ENCODE results near the gene UGT1A10.

UGT1A10 gene

GRCh38 chr2:233803994-233804393 lies 167.7 kb downstream of the UGT1A10 start:
- DNase-seq (ENCODE audit: low read depth in 2 of 2) = no peak

GRCh38 chr2:233807215-233807865 lies 171.1 kb downstream of the UGT1A10 start:
- no peak for DNase-seq (ENCODE audit: low read depth in 2 of 2)

GRCh38 chr2:233807966-233808935 lies 172.0 kb downstream of the UGT1A10 start:
- no peak for DNase-seq (ENCODE audit: low read depth in 2 of 2)

DNA sequence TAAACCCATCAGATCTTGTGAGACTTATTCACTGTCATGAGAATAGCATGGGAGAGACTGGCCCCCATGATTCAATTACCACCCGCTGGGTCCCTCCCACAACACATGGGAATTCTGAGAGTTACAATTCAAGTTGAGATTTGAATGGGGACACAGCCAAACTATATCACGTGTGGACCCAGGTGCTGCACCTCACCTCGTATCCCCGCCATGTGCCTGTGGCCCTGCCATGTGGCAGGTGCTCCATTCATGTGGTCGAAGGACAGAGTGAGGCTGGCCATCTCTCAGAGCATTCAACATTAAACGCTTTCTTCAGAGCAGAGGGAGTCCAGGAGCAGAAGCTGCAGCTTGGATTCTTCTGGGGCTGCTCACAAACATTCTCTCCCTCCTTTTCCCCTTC lies 174.1 kb downstream of the UGT1A10 start:
- DNase-seq (ENCODE audit: low read depth in 2 of 2) = no peak

DNA sequence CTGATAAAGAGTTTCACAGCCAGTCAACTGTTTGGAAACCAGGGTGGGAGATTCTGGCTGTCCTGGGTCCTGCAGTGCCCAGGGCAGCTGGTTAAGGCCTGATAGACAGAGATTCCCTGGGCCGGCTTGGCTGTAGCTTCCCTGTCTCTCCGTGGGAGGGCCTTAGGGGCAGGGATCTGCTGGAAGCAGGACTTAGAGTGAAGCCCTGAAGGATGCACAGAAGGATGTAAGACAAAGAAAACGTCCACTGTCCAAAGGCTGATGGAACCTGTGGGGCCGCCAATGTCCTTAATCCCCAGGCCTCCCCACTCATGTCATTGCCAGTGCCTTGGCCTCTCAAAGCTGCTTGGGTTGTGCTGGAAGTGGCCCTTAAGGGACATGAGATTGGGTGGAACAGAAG lies 174.8 kb downstream of the UGT1A10 start:
- DNase-seq (ENCODE audit: low read depth in 2 of 2) = no peak

GRCh38 chr2:233811732-233812131 lies 175.5 kb downstream of the UGT1A10 start:
- DNase-seq (ENCODE audit: low read depth in 2 of 2) = no peak

DNA sequence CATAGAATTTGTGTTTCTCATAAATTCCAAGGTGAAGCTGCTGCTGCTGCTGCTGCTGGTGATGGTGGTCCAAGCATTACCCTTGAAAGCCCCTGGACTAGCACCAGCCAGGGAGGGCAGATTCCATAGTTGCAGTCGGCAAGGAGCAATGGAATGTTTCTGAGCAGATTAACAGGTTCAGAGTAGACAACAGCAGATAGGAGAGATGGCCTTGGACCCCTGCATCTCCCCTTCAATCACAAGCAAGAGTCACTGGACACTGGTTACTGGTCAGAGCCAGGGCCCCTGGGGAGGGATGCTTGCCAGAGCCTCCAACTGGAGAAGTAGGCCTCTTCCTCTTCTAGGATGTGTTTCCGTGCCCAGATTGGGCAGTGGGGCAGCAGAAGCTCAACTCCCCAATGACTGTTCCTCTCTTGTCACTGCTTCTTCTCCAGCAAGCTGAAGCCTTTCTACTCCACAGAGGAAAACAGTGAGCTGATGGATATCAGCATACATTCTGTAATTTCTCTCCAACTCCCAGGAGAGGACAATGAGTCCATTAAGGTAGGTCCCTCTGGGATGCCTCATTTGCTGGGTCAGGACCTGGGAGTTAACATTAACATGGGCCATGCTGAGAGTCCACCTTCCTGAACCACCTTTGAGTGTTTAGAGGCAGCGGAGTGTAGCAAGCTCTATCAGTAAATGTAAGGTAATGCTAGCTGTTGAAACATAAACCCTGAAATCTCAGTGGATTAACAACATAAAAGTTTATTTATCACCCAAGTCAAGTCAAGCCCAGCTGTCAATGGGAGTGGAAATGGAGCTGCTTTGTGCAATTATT lies 177.2 kb downstream of the UGT1A10 start:
- no peak for DNase-seq (ENCODE audit: low read depth in 2 of 2)

- DNase-seq (ENCODE audit: low read depth in 2 of 2) = no peak
These were observed 178.0 kb downstream of the UGT1A10 start for GRCh38 chr2:233814056-233814835.

DNA sequence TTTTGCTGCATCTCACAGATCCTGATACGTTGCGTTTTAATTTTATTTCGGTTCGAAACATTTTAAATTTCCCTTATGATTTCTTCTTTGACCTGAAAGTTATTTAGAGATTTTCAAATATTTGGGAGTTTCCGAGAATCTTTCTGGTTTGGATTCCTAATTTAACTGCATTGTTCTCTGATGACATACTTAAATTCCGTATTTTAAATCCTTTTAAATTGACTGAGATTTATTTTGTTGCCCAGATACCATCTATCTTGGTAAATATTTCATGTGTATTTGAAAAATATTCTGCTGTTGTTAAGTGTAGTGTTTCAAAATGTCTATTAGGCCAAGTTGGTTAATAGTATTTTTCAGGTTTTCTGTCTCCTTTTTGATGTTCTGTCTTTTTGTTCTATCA lies 179.6 kb downstream of the UGT1A10 start:
- no peak for DNase-seq (ENCODE audit: low read depth in 2 of 2)

DNA sequence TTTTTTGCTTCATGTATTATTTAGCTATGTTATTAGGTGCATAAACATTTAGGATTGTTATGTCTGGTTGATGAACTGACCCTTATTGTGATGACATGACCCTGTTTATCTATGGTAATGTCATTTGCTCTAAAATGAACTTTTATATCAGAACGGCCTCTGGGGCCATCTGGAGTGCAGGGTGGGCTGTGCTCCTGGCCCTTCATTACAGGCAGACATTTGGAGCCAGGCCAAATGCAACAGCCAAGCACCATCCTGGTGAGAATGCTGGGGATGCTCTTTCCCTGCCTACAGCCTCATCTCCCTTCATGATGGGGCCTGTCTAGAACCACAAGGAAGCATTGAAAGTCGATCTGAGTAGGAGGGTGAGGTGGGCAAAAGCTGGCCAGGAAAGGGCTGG lies 180.1 kb downstream of the UGT1A10 start:
- DNase-seq (ENCODE audit: low read depth in 2 of 2) = no peak

DNA sequence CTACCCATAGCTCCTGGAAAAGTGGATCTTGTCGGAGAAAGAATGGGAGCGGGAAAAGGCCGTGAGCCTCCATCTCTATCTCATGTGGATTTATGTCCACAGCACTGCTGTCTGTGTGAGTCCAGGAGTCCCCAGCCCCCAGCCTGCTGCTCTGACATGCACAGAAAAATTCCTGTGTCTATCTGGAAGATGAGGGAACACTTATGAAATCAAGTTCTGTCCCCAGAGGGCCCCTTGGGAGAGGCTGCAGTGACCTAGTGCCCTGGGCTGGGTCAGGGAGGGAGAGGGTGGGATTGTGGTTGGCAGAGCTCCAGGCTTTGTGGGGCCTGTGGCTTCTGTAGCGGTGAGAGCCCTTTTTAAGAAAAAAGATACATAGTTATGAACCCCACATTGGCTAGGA lies 180.5 kb downstream of the UGT1A10 start:
- no peak for DNase-seq (ENCODE audit: low read depth in 2 of 2)

DNA sequence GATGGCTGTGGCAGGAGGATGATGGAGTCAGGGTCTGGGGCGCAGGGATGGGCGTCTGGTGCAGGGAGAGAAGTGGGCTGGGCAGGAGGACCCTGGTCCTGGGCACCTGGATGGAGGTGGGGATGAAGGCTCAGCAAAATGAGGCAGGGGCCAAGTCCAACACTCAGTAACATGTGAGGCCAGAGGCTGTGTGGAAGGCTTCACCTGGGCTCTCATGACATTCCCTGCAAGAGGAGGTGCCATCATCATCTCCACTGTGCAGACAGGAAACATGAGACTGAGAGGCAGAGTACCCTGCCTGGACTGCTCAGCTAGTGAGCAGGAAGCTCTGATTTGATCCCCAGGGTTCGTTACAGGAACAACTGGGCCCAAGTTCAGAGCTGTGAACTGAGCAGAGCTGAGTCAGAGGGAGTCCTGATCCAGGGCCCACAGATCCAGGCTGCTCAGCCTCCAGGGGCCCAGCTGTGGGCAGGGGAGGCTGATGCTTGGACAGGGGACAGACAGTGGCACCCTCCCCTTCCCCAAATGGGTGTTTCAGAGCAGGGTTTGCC lies 181.2 kb downstream of the UGT1A10 start:
- DNase-seq (ENCODE audit: low read depth in 2 of 2) = no peak

DNA sequence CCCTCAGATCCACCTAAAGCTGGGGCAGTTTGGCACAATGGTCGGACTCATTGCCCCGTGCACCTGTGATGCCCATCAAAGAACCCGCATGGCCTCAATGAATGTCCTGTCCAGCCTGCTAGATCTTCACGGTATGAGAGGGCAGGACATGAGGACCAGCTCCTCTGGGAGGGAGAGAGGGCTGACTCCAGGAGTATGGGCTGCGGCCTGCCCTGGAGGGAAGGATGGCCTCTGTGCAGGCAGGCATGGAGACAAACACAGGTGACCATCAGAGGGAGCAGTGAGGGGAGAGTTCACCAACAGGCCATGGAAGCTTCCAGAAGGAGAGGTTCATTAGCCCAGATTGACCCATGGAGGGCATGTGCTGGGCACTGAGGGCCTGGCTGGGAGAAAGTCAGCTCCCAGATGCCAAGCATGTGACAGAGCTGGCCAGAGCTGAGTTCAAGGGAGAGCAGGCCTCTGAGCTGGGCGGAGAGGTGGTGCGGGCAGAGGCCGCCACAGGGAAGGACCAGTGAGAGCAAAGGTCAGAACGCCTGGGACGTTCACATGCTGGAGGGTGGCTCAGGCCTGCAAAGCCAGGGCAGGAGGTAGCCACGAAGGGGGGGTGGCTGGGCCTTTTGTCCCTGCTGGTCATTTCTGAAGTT lies 181.9 kb downstream of the UGT1A10 start:
- DNase-seq (ENCODE audit: low read depth in 2 of 2) = no peak

- DNase-seq (ENCODE audit: low read depth in 2 of 2) = no peak
These were observed 182.7 kb downstream of the UGT1A10 start for GRCh38 chr2:233818639-233819621.

DNA sequence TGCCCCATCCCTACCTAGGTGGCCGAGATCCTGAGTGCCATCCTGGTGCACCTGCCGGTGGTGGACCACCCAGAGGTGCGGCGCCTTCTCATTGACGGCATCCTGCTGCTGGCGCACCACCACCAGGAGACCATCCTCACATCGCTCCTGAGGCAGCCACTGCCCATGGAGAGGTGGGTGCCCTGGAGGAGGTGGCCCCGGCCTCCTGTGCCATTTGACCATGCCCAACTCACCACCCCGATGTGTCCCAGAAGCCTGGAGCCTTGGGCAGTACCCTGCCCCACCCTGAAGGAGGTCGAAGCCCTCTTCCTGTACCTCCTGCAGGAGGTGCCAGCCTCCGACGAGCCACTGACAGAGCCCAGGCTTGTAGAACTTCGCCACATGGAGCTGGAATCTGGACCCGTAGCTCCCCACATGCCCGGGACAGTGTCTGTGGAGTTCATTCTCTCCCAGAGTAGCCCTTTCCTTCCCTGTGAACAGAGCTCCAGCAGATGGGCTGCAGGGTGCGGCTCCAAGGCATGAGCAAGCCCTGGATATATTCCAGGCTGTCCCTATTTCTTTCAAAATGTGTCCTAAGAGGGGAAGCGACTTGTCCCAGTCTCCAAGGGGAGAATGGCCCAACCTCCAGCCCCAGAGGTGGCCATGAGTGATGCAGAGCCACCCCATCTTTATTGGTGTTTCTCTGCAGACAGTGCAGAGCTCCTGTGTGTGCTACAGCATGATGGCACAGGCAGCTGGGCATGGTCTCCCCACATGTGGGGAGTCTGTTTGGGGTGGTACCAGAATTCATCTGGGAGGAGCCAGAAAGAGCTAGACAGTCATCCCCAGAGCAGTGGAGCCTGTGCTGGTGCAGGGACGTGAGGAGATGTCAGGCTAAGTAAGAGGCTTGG lies 183.9 kb downstream of the UGT1A10 start:
- no peak for DNase-seq (ENCODE audit: low read depth in 2 of 2)

- DNase-seq (ENCODE audit: low read depth in 2 of 2) = no peak
These were observed 184.5 kb downstream of the UGT1A10 start for GRCh38 chr2:233820774-233821105.

DNA sequence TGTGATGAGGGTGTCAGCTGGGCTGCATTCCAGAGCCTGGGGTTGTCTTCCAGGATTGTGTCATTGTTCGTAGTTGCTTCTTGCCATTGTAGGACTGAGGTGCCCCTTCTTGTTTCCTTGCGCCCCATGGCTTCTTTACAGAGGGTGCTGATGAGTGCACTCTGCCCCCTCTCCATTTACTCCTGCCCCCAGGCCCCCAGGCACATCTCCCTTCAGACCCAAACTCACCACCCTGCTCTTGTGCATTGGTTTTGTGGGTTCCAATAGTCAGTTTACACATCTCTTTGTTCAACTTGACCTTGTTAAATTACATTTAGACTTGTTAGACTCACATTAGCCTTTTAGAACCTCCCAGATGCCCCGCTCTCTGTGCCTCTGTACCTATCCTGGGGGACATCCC lies 184.9 kb downstream of the UGT1A10 start:
- DNase-seq (ENCODE audit: low read depth in 2 of 2) = no peak

GRCh38 chr2:233821709-233822100 lies 185.5 kb downstream of the UGT1A10 start:
- no peak for DNase-seq (ENCODE audit: low read depth in 2 of 2)

Measured in stimulated activated CD4-positive, alpha-beta T cell treated with anti-CD3 and anti-CD28 coated beads, Interleukin-4, amount 100 ng/mL, for 48 hours (primary cell).